Right lobe of liver (tissue), 4 donors: ENCODE data around the gene CEP19.

Experiments
- POLR2A ChIP-seq: fragments of 450-650 bp; IDR thresholded peaks from one replicate; pipeline ENCODE4 v1.6.1; 2017; ENCODE audit warnings: antibody characterized with exemption, mild to moderate bottlenecking
- TF ChIP-seq, protein P1 (sequence below), 4 donors: fragments of 200-600 bp in 3 of 4; fragments of 450-650 bp in 1 of 4; IDR thresholded peaks; one replicate each; pipeline versions ENCODE4 v1.5.1 to v1.8.0; 2016 to 2022; ENCODE audit warnings: antibody characterized with exemption in 4 of 4, mild to moderate bottlenecking in 2 of 4
- donor health status: DM: no; HTN: no; CAD: no.
- donor health status: DM: no; HTN: no; CAD: no.
- donor health status: DM: no; HTN: yes; CAD: no.

DNA sequence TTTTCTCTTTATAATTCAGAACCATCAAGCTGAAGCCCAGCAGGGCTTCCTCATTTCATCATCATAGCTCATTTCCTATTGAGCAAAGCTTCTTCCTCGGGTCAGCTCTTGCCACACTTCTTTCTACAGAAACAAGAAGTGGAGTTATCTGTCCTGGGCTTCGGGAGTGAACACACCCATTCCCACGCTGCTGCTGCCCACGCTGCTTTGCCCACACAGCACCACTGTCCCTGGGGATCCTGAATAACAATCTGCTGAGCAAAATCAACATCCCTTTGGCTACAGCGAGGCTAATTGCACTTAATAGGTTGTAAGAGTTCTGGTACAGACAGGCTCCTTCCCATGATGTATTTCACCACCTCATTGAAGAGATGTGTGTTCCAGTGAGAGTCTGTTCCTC is 23.7 kb downstream of the CEP19 start:
- no peak for TF ChIP-seq POLR2A
- TF ChIP-seq, protein P1, sequence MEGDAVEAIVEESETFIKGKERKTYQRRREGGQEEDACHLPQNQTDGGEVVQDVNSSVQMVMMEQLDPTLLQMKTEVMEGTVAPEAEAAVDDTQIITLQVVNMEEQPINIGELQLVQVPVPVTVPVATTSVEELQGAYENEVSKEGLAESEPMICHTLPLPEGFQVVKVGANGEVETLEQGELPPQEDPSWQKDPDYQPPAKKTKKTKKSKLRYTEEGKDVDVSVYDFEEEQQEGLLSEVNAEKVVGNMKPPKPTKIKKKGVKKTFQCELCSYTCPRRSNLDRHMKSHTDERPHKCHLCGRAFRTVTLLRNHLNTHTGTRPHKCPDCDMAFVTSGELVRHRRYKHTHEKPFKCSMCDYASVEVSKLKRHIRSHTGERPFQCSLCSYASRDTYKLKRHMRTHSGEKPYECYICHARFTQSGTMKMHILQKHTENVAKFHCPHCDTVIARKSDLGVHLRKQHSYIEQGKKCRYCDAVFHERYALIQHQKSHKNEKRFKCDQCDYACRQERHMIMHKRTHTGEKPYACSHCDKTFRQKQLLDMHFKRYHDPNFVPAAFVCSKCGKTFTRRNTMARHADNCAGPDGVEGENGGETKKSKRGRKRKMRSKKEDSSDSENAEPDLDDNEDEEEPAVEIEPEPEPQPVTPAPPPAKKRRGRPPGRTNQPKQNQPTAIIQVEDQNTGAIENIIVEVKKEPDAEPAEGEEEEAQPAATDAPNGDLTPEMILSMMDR (IDR thresholded peaks at IDR 0.05), result no peak
